Stimulated activated naive CD4-positive, alpha-beta T cell treated with Interleukin-2 at 50 U/mL for 16 hours (primary cell): ENCODE measurements around the gene DMRT3.
"Not testable (repeated sequence)": the region's sequence is repeated elsewhere in the genome, so short reads cannot be mapped to it uniquely, and the experiment has no call there.

Experiments
- DNase-seq: peaks from one replicate; lab custom pipeline; 2025; lab: John Stamatoyannopoulos, UW

DMRT3 gene

DNA sequence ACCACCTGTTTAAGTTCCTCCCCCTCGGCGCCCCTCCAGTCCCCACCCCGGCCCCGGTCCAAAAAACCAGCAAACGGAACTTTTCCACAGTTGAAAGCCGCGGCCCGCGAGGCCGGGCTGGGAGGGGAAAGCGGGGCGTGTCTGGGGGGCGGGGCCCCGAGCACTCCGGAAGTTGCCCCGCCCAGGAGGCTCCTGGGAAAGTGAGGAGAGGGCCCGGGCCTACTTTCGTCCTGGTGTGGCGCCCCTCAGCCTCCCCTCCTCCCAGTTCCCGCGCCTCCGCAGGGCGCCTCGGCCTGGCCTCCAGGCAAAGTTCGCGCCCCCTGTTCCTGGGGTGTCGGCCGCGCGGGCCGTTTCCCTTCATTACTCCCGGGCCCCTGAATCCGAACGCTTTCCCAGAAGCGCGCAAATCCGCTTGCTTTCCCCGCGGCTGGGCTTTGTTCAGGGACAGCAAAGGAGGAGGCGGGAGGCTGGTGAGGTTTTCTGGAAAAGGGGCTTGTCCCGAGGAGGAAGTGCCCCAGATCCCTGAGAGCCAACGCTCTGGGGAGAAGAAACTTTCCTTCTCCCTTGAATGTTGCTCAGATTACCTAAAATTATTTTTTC, 4.5 kb upstream of the DMRT3 start:
- DNase-seq = no peak

- no peak for DNase-seq
These were observed 3.8 kb upstream of the DMRT3 start for GRCh38 chr9:972501-973294.

GRCh38 chr9:973295-973834, 3.1 kb upstream of the DMRT3 start:
- no peak for DNase-seq

DNA sequence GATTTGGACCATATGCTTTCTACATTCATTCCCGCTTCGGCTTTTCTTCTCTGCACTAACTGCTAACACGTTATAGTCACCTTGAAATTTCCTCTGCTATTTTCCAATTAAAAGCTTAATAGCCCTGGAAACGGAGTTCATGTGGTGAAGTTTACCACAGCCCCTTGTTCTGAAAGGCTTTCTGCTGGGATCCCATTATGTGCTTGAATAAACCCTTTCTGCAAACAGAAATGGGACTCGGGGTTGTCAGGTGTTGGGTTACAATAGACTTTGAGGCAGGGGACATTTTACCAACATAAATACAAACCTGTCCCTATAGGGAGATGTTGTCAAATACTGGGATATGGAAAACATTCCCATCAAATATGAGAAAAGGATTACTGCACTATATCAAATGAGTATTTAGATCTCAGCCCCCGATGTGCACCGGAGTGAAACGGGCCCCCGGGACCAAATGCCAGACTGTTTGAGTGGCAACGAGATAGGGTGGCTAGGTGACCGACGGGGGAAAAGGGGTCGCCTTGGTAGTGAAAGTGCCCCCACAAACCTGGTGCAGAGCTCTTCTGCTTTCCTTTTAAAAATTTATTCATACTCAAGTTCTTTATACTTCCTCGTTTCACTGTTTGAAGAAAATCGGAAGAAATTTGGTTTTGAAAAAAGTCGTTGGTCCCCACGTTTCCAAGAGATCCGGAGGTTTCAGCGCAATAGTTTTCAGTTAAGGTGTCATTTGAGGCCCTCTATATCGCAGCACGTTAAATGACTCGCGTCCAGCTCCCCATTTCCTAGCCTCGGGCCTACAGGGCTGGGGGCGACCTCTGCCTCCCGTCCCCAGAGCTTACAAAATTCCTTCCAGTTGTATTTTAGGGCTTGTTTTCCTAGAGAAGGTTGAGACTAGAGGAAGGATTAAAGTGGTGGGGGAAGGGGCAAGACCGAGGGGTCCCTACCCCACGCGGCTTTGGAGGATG, 2.1 kb upstream of the DMRT3 start:
- DNase-seq = no peak

DNA sequence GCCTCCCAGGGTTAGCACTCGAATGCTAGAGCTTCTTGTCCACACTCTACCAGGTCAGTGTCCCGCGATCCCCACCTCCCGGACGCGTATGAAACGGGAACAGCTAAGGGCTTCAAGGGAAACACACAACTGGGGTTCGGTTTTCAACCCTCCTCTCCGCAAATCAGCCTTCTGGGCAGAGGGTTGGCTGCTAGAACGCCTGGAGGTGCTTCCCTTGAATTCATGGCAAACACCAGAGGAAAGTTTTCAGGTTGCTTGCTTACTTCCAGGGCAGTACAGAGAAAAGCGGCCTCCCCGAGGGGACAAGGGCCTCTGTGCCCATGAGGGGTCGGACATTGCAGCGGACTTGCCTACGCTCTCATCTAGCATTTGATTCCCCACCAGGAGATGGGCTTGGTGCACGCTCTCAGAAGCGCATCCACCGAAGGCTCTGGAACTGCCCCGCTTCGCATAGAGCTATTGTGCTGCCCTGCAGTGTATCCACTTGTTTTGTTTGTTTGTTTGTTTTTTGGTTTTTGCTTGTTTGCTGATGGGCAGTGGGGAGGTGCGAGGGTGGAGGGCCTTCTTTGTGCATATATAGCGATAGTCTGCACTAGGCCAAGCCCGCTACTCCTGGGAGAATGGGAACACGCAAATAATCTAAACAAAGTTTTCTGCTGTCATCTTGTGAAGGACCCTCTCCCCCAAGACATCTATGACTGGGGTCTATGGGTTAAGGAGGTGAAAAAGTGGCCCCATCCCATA, 1.3 kb upstream of the DMRT3 start:
- no peak for DNase-seq

DNA sequence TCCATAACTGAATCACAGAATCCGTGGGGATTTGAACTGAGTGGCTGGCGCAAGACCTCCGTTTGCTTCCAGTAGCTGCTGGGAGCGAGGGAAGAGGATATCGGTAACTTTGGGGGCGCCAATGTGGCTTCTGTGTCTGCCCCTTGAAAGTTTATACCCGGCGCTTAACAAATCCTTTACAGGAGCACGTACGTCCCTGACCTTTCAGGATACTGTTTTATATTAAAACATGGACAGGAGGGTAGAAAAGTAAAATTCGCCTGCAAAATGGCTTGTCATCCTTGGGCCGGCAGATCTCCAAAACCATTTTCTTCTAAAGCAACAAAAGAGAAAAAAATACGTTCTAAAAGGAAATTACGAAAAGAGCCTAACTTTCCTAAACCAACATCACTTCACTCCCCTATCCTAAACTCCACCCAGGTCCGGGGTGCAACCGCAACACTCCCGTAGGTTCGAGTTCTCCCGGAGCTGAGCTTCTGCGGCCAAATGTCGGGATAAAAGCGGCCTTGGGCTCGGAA, 656 bp upstream of the DMRT3 start:
- DNase-seq = no peak

GRCh38 chr9:976943-977837, 735 bp downstream of the DMRT3 start:
- no peak for DNase-seq

DNA sequence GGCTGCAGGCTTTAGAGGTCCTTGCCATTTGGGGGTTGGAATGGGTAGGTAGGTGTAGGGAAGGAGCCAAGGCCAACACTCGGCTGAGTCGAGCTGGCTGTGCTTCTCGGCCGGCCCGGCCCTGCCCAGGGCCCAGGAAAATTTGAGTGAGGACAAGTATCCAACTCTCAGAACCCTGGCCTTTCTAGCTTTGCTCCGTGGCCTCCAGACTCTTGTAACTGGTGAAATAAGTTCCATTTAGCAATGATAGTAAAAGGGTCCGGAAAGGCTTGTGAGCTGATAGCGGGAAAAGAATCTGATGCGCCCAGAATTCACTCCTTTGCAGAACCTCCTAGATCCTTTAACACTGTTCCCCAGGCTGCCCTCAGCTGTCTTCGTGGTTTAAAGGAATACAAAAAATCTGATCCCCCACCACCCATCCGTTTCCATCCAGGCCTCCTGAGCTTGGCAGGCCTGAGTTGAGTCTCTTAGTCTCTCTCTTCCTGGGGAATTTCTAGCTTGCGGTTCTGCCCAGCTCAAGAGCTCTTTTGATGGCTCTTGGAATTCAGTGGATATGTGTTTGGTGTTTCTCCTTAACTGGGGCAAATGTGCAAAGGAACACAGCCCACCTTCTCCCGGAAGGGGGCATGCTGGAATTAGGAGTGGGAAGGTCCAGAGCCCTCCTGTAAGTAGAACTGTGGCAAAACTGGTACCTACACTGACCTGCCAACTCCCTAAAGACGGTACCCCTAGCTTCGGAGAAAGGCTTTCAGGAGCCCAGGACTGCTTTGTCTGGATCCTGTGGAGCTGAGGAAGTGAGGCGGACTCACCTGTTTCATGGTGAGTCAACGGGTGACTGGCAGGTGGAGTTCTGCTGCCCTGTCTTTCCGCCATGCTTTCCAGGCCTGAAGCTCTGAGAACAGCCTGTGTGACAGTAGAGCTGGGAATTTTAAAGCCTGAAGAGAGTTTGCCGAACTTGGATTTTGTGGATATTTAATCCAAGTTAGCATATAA, 1.7 kb downstream of the DMRT3 start:
- DNase-seq = no peak

- no peak for DNase-seq
These were observed 3.5 kb downstream of the DMRT3 start for GRCh38 chr9:979983-980382.

DNA sequence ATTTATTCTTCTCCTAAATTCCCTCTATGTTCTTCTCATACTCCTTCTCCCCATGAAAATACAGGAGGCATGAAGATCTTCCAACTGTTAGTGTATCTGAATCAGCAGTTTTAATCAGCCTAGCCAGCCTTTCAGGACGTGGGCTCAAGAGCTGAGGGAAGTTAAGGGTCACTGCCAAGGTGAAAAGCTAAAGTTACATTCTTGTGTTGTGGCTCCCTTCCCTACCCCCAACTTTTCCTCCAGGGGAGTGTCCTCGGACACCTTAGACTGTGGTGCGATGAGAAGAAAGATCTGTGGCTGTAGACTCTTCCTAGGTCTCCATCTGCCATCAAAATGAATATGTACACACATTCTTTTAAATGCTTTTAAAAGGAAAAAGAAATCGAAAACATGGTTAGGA, 4.2 kb downstream of the DMRT3 start:
- DNase-seq = no peak

DNA sequence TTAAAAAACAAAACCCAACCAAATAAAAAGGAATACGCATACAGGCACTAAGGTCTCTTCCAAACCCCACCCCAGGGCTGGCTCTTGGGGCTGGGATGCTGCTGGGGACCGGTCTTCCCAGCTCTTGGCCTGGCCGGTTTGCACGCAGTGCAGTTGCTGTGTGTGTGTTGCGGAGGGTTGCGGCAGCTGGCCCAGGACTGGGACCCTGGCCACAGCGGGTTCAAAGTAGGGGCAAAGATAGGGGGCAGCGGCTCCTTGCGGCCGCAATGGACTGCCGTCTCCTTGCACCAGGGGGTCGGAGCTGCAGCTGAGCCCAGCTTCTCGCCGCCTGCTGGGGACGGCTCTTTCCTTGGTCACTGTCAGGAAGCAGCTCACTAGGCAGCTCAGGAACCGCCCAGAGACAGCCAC, 5.0 kb downstream of the DMRT3 start:
- DNase-seq = no peak

GRCh38 chr9:982394-983230, 6.2 kb downstream of the DMRT3 start:
- no peak for DNase-seq

- DNase-seq = no peak
These were observed 17.6 kb downstream of the DMRT3 start for GRCh38 chr9:994005-994404.

DNA sequence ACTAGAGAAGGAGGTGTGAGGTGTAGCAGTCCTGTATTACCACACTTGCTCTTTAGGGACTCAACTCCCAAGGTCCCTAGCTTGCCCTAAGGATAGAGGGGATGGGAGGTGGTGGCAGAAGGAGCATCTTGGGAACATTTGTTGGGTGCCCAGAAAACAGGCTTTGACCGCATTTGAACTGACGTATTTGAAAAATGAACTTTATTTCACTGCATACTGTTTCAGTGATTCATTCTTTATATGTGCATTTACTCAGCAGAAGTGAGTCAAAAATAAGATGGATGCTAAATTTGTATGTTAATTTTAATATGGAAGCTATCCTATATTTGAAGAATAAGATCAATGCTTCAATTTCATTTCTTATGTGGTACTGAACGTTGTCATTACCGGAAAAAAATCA, 18.7 kb downstream of the DMRT3 start:
- no peak for DNase-seq

- no peak for DNase-seq
These were observed 19.3 kb downstream of the DMRT3 start for GRCh38 chr9:995781-996180.

DNA sequence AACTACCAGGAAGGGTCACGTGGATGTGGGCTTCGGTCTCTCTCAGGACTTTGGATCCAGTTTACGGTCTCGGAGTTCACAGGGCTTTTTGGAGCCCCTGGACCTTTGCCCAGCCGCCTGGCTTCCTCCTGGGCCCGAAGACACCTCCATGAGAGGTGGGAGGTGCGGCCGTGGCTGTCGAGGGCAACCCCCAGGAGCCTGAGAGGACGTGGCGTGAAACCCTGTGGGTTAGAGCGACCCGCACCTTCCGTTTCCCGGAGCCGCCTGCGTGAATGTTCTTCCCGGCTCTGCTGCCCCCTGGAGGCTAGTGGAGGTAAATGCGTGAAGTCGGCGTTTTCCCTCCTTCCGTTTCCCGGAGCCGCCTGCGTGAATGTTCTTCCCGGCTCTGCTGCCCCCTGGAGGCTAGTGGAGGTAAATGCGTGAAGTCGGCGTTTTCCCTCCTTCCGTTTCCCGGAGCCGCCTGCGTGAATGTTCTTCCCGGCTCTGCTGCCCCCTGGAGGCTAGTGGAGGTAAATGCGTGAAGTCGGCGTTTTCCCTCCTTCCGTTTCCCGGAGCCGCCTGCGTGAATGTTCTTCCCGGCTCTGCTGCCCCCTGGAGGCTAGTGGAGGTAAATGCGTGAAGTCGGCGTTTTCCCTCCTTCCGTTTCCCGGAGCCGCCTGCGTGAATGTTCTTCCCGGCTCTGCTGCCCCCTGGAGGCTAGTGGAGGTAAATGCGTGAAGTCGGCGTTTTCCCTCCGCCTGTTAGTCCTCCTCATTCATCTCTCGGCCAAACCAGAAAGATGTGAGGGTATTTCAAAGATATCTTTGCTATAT, 22.1 kb downstream of the DMRT3 start:
- not testable (repeated sequence) for DNase-seq

GRCh38 chr9:1001838-1002237, 25.4 kb downstream of the DMRT3 start:
- DNase-seq = no peak
